SW480 (cell line): ENCODE measurements around the gene ZNF564.
A peak's percentile ranks its signal among the peaks of the same experiment; 100 is the strongest.
"Not testable (repeated sequence)": the region's sequence is repeated elsewhere in the genome, so short reads cannot be mapped to it uniquely, and the experiment has no call there.

Experiments
- DNase-seq: peaks from one replicate; pipeline ENCODE4 v3.0.0-alpha.2; 2016; ENCODE audit warnings: low spot score

ZNF564 gene

DNA sequence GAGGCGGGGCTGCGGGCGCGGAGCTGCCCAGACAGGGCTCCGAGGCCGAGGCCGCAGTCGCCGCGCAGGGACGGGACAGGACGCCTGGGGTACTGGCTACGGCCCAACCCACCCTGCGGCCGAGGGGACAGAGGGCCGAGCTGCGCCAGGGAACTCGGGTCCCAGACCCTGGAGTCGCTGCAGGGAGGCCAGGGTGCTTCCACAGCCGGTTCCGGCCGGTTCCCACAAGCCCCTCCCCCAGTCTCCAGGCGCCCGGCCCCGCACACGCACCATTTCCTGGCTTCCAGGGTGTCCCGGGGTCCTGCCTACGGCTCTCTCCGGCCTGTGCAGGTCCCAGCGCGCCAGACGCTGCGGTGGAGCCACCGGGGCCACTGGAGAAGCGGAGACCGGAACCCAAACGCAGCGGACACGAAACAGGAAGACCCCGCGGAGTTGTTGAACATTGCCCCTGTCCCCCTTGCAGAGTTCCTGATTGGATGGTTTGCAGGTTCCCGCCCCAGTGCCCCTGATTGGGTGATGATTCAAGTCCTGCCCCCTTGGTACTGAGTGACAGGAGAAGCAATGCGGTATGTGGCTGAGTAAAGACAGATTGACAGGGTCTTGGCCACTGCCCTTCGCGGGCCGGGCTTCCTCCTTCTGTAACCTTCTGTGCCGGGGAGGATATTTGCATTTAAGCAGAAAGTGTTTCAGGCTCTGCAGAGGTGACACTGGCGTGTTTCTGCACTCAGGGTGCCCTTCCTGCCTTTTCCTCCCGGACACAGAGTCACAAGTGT, at the start of gene ZNF564:
Gene ZNF564 (minus strand): TSS at position 423 of the 773 bp plus-strand sequence. CDS start 150 bp downstream, at position 273.
- peak; percentile 100 for DNase-seq

DNA sequence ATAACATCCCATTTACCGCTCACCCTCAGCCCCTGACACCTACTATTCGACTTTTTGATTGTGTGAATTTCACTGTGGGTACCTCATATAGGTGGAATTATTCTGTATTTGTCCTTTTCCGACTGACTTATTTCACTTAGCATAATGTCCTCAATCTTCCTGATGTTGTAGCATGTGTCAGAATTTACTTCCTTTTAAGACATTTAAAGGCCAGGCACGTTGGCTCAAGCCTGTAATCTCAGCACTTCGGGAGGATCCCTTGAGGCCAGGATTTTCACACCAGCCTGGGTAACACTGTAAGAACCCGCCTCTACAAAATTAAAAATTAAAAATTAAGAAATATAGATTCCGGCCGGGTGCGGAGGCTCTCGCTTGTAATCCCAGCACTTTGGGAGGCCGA, 46.3 kb upstream of the ZNF564 start:
- no peak for DNase-seq

DNA sequence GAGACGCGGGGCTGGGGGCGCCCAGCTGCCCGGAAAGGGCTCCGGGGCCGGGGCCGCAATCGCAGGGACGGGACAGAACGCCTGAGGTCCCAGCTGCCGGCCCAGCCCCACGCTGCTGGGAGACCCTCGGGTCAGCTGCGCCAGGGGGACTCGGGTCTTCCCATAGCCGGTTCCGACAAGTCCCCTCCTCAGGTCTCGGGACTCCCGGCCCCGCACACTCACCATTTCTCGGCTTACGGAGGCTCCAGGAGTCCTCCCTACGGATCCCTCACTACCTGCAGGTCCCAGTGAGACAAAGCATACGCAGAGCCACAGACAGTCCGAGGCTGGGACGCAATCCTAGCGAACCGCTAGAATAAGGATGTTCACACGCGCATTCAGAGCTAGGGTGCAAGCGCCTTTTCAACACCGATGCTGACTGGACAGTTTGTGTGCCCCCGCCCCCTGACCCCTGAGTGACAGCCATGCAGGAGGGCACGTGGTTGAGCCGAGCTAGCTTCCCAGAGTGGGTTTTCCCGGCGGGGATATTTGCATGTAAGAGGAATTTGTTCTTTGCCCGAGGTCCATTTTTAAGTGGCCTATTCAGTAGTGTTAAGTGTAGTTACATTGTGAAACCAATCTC, 45.8 kb upstream of the ZNF564 start:
- DNase-seq, result no peak

DNA sequence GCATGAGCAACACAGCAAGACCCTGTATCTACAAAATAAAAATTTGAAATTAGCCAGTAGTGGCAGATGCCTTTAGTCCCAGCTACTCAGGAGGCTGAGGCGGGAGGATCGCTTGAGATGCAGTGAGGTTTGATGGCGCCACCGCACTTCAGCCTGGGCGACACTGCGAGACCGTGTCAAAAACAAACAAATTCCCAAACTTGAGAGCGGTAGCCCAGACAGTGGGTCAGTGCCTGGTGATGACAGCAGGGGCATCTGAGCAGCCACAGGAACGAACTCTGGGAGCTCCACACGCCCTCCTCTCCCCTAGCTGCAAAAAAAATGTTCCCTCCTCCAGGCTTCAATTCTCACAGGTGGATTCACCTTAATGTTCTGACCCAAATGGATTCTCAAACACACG, 45.2 kb upstream of the ZNF564 start:
- DNase-seq, result no peak

DNA sequence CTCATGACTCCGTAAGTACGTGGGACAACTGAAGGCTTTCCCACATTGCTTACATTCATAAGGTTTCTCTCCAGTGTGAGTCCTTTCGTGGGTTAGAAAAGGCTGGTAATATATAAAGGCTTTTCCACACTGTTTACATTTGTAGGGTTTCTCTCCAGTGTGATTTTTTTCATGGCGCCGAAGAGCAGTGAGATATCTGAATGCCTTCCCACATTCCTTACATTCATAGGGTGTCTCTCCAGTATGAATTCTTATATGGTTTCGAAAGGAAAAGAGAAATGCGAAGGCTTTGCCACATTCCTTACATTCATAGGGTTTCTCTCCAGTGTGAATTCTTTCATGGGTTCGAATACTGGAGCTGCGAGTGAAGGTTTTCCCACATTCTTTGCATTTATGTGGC, 29.8 kb upstream of the ZNF564 start:
- DNase-seq, result no peak

DNA sequence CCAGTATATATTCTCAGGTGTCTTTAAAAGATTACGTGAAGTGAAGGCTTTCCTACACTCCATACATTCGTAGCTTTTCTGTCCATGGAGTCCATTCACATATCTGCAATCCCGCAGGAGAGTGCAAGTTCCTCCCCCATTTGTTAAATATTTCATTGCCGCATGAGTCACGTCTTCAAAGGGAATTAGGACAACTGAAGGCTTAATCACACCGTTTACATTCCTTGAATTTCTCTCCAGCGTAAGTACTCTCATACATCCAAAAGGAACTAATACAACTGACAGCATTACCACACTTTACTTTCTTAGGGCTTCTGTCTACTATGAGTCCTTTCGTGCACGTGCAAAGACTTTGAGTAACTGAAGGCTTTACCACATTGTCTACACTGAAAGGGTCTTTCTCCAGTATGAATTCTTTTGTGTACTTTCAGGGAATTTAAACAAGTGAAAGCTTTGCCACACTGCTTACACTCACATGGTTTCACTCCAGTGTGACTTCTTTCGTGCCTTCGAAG, 29.0 kb upstream of the ZNF564 start:
- peak; percentile 72 for DNase-seq

DNA sequence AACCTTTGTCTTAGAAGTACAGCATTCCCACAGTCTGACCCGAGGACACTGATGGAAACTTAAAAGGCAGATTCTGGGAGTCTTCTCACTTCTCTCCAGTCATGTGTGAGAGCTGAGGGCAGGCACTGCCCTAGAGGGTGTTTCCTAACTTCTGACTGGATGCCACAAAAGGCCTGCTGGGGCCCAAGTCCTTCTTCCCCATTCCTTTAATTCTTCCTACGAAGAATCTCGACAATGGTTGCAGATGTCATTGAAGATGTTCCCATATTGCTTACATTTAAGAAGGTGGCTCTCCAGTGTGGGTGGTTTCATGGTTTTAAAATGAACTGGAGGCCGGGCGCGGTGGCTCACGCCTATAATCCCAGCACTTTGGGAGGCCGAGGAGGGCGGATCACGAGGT, 27.4 kb upstream of the ZNF564 start:
- no peak for DNase-seq

DNA sequence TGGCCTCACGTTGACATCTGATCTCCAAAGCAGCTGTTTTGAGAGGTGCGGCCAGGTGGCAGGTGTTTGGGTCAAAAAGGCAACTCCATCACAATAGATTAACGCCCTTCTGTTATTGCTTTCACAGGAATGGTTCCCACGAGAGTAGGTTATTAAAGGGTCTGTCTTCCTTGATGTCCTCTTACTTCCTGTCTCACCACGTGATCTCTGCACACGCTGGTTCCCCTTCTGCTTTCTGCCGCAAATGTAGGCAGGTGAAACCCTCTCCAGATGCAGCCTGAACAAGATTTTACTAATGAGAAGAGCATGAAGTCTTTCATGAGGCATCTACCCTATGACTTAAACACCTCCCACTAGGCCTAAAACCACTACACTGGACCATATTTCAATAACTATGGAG, 22.8 kb upstream of the ZNF564 start:
- no peak for DNase-seq

DNA sequence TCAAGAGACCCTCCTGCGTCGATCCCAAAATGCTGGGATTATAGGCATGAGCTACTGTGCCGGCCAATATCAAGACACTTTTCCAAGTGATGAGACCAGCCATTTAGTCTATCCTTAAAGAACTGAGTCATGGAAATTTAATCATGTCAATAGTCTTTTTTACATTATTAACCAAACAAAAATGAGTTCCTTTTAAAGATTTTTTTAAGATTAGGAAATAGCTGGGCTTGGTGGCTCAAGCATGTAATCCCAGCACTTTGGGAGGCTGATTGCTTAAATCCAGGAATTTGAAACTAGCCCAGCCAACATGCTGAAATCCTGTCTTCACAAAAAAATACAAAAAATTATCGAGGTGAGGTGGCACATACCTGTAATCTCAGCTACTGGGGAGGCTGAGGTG, 16.7 kb upstream of the ZNF564 start:
- no peak for DNase-seq

DNA sequence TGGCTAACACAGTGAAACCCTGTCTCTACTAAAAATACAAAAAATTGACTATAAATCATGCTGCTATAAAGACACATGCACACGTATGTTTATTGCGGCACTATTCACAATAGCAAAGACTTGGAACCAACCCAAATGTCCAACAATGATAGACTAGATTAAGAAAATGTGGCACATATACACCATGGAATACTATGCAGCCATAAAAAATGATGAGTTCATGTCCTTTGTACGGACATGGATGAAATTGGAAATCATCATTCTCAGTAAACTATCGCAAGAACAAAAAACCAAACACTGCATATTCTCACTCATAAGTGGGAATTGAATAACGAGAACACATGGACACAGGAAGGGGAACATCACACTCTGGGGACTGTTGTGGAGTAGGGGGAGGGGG, 15.1 kb upstream of the ZNF564 start:
- not testable (repeated sequence) for DNase-seq

DNA sequence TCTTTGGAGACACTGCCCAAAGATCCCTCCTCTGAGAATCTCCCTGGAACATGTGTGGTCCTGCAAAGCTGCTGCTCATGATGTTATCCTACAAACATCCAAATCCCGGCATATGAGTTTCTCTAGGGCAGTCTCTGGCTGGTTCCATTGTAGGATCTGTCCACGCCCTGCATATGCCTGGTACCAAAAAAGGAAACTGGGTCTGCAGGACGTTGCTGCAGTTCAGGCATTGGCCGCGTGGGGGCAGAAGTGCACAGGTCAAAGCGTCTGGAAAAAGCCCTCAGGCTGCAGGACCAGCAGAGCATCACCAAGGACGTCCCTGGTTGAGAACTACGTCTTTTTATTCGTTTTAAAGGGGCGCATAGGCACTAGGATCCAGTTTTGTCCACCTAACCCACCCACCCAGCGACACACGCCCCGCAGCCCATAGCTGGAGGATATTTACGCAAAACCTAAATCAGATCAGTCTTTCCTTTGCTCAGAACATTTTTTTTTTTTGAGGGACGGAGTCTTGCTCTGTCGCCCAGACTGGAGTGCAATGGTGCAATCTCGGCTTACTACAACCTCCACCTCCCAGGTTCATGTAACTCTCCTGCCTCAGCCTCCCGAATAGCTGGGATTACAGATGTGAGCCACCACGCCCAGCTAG, 12.9 kb upstream of the ZNF564 start:
- DNase-seq, result peak; percentile 77

DNA sequence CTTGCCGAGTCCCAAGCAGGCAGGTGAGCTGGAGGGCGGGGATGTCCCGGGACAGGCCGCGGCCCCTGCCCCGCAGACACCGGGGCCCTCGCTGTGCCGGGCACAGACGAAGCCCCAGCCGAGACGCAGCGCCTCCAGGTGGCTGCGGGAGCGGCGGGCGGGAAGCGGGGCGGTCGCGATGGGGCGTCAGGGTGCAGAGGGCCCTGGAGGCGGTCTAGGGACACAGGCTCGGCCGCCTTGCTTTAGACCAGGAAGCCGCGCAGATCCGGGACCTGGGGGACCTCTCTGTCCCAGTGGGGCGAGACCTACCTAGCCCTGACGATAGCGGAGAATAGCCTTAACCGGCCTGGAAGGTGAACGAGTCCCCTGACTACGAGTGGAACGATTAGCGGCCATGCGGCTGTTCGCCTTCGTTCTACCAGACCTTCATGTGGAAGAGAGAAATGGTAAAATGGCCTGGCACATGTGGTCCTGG, 4.2 kb upstream of the ZNF564 start:
- no peak for DNase-seq

DNA sequence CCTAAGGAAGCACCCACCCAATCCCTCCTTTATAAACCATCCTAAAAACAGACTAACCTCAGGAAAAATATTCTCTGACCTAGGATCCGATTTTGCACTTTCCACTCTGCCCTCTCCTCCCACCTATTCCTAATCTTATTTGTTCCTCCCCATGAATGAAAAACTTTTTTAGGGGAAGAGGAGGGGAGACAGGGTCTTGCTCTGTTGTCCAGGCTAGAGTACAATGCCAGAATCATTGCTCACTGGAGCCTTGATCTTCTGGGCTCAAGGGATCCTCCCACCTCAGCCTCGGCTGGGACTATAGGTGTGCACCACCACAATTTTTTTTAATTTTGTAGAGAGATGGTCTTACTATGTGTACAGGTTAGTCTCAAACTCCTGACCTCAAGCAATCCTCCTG, 4.4 kb downstream of the ZNF564 start:
- DNase-seq, result no peak

DNA sequence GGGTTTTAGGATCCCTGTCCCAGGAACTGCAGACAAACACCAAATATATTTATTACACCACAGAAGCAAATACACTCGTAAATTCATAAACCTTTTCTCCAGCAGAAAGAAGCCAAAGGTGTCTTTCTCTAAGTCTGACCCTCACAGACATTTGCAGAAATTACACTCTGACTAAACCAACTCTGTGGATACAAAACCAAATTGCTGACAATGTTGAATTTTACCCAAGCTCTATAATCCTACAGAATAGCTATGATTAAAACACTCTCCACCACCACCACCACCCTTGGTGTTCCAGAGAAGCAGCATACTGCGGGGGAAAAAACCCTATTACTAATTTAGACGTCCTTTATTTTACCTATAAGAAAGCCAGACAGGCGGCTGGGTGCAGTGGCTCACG, 5.2 kb downstream of the ZNF564 start:
- DNase-seq, result no peak

DNA sequence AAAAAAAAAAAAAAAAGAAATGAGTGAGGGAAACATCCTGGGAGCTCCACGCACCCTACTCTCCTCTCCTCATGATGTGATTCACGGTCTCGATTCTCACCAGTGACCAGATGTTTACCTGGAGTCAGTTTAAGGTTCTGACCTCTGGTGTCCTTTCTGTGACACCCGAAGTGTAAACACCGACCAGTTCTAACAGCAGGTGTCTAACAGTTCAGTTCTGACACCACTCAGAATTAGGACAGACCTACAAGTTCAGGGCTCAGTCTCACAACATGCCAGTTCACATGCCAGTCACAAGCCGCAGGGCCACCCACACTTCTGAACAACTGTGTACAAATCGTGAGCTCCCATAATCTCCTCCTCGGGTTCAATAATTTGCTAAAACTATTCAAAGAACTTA, 6.0 kb downstream of the ZNF564 start:
- DNase-seq, result no peak

DNA sequence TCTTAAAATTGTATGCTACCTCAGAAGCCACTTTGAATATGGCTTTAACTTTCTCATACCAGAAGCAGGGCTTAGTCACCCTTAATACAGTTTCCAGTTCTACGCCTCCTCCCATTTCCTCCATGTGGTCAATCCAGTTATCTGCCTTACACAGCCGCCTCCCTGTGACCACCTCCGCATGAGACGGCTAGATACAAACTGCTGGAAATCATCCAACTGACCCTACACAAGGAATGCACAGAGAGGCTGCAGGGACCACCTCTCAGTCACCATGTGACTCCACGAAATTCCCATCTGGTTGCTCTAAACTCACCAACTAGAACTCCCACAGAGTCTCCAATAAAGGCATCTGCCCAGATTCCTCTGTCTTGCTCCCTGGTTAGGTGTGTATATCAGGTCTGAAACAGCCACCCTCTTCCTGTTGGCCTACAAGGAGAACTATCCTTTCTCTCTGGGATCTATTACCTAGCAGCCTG, 6.8 kb downstream of the ZNF564 start:
- no peak for DNase-seq

DNA sequence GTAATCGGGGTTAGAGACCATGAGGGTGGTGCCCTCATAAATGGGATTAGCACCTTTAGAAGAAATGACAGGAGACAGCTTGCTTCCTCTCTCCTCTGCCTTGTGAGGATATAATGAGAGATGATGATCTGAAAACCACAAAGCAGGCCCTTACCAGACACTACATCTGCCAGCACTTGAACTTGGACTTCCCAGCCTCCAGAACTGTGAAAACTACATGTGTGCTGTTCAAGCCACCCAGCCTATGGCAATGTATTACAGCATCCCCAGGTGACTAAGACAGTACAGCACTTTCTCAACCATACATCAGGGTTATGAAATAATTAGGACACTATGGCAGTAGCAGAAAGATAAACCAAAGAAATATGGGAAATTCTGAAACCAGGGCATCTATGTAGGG, 7.4 kb downstream of the ZNF564 start:
- no peak for DNase-seq

DNA sequence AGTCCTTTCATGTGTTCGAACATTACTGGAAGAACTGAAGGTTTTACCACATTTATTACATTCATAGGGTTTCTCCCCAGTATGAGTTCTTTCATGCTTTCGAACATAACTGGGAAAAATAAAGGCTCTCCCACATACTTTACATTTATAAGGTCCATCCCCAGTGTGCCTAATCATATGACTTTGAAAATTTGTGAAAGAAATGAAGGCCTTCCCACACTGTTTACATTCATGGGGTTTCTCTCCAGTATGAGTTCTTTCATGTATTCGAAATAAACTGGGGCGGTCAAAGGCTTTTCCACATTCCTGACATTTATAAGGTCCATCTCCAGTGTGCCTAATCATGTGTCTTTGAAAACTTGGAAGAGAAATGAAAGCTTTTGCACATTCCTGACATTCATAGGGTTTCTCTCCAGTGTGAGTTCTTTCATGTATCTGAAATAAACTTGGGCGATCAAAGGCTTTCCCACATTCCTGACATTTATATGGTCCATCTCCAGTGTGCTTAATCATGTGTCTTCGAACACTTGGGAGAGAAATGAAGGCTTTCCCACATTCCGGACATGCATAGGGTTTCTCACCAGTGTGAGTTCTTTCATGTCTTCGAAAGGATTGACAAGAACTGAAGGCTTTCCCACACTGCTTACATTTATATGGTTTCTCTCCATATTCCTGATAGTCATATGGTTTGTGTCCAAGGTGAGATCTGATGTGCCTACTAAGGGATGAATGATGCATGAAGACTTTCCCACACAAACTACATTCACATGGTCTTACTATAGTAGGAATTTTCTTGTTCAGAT, 24.0 kb downstream of the ZNF564 start:
- DNase-seq, result no peak

DNA sequence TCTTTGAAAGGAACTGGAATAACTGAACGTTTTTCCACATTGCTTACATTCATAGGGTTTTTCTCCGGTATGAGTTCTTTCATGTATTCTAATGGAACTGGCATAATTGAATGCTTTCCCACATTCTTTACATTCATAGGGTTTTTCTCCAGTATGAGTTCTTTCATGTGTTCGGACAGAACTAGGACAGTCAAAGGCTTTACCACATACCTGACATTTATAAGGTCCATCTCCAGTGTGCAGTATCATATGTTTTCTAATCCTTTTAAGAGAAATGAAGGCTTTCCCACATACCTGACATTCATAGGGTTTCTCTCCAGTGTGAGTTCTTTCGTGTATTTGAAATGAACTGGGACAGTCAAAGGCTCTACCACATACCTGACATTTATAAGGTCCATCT, 24.7 kb downstream of the ZNF564 start:
- no peak for DNase-seq

DNA sequence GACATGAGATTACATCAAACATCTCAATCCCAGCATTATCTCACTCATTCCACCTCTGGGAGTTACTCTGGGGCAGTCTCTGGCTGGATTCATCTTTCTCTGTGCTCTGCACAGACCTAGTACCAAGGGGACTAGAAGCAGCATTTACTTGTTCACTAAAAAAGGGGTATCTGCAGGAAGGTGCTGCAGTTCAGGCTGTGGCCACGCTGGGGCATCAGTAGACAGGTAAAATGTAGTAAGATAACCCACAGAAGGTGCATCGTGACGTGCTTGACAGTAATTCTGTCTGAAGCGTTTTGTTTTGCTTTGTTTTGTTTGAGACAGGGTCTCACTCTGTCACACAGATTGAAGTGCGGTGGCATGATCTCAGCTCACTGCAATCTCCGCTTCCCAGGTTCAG, 29.3 kb downstream of the ZNF564 start:
- DNase-seq, result no peak

DNA sequence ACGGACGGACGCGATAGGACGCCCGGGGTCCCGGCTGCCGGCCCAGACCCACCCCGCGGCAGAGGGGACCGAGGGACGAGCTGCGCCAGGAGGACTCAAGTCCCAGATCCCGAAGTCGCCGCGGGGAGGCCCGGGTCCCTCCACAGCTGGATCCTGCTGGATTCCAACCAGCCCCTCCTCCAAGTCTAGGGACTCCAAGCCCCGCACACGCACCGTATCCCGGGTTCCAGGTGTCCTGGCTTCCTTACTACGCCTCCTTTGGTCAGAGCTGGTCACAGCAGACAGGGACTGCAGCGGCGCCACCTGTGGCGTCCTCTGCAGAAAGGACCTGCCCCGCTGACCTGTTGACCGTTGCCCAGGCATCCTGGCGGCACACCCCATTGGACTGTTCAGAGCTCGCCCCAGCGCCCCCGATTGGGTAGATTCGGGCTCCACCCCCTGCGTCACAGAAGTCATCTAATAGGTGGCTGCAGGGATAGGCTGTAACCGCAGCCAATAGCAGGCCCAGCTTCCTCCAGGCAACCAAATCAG, 37.7 kb downstream of the ZNF564 start:
- no peak for DNase-seq

DNA sequence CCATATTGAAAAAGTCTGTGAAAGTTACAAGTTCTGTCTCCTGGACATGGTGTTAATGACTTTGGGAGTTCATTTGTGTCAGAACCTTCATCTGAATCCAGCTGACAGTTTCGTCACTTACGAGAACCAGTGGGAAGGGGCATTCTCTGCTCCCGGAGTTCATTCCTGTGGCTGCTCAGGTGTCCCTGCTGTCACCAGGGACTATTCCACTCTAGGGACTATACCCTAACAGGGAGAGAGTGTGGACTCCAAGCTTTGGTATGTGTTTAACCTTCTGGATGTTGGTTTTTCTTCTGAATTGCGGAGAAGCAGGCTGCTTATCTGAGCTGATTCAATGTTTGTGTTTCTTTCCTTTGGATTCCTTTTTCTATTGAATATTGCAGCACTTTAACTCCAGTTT, 54.2 kb downstream of the ZNF564 start:
- no peak for DNase-seq
